ENCODE results near the gene LMAN2L. TPM values are rescaled to one million over a fixed set of nuclear protein-coding genes. Genes with fewer than 3 reads are reported as not detected.

LMAN2L gene
- total RNA-seq, 1 donor from 2014 or later: 14.8 TPM

DNA sequence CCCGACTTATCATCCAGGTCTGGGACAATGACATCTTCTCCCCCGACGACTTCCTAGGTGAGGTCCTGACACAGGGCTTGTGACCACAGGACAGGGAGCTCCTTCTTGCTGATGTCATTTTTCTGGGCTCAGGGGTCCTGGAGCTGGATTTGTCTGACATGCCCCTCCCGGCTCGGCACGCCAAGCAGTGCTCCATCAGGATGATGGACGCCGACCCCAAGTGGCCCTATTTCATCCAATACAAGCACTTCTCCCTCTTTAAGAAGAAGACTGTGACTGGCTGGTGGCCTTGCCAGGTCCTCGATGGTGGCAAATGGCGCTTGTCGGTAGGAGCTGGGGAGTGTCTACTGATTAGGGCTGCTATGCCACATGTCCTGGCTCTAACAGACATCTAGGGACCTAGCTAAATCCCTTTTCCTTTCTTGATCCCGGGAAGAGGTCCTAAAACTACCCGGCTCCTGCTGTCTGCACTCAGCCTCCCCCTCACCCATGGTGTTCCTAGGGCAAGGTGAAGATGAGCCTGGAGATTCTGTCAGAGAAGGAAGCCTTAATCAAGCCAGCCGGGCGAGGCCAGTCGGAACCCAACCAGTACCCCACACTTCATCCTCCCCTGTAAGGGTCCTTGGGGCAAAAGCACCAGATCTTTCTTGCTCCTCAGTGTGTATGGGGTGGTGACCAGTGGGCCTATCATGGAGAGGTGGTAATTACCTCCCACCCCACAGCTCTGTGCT, 36.7 kb downstream of the LMAN2L start:
- DNase-seq (ENCODE audit: low read depth in 2 of 2): no peak

DNA sequence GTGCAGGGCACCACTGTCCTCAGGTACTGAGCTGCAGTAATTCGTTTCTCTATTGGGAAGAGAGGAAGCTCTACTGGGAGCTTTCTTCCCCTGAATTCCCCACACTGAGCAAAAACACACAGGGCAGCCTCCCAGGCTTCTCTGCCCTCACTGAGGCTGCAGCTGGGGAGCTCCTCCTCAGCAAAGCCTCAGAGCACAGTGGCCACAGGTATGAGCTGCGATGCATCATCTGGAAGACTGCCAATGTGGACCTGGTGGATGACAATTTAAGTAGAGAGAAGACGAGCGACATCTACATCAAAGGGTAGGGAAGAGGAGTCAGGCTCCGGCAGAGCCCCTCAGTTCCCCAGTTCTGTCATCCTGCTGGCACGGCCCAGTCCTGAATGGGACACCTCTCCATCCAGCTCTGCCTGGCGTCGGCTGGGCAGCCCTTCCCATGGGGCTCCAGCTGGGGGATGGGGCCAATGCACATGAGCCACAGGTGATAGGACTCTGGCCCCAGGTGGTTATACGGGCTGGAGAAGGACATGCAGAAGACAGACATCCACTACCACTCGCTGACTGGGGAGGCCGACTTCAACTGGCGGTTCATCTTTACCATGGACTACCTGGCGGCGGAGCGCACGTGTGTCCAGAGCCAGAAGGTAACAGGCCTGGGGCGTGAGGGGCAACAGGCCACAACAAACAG, 37.6 kb downstream of the LMAN2L start:
- no peak for DNase-seq (ENCODE audit: low read depth in 2 of 2)

DNA sequence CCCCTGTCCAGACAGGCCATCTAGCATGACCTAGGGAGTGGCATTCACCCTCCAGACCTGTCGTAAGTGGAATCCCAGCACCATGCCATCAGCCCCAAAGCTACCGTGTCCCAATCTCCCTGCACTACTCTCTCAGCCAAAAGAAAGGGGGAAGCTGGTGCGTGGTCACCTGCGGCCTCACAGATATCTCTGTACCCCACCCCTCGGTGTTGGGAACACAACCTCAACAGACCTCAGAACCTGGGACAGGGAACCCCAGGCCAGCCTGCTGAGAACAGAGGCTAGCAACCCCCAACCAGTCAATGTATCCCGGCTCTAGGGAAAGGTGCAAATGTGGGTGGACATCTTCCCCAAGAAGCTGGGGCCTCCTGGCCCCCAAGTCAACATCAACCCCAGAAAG, 38.2 kb downstream of the LMAN2L start:
- DNase-seq (ENCODE audit: low read depth in 2 of 2): no peak

DNA sequence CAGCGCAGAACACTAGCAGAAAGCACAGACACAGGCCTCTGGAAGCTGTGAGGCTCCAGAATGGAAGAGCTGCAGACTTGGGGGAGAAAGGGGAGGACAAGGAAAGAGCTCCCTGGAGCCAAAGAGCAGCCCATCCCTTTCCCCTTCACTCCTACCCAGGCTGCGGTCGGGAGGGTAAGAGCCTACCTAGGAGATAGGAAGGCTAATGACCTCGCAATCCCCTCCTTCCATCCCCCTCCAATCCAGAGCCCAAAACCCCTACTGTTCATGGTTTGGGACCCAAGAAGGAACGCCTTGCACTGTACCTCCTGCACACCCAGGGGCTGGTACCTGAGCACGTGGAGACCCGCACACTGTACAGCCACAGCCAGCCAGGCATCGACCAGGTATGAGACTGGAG, 39.8 kb downstream of the LMAN2L start:
- no peak for DNase-seq (ENCODE audit: low read depth in 2 of 2)

DNA sequence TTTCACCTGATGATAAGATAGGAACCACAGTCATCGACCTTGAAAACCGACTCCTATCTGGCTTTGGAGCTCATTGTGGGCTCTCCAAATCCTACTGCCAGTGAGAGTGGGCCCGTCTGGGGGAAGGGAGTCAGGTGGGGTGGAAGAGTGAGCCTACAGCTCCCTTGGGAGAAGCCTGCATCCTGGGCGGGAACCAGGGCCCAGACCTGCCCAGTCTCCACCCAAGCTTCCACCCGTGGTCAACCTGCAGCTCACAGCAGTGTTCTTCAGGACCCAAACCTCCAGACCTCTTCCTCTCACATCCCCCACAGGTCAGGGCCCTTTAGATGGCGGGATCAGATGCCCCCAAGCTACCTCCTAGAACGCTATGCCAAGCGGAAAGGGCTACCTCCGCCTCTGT, 40.2 kb downstream of the LMAN2L start:
- DNase-seq (ENCODE audit: low read depth in 2 of 2): no peak

DNA sequence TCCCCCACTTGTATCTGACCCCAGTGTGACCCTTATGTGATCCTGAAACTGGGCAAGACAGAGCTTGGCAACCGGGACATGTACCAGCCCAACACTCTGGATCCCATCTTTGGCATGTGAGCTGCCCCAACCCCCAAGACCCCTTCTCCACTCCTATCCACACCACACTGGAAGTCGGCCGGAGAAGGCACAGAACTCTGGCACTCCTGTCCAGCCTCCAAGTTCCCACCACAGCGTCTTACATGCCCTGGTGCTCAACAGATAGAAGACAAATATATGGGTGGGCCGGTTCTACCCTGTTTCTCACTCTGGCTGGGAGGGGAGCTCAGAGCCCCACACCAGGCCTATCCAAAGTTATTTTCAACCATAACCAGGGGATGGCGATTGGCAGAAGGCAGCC, 40.8 kb downstream of the LMAN2L start:
- DNase-seq (ENCODE audit: low read depth in 2 of 2): no peak

DNA sequence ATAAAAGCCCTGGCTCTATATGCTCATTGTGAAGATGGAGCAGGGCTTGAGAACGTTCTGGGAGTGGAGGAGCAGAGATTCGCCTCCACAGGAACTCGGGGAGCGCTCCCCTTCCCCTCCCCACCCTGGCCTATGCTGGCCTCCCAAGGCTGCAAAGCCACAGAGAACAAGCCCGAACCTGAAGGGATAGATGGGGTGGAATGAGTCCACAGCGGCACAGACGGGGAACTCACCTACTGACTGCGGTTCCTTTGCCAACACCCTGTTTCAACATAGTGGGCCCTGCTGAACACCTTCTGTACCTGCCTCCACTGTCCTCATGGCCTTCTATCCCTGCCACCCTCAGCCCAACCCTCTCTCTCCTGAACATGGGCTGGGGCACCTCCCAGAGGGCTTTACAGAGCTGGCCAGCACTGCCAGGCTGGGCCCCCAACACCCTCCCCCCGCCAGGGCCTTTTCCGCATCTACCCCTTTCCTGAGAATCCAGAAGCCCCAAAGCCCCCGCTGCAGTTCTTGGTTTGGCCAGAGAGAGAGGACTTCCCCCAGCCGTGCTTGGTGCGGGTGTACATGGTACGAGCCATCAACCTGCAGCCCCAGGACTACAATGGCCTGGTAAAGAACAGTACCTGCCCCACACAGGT, 41.5 kb downstream of the LMAN2L start:
- no peak for DNase-seq (ENCODE audit: low read depth in 2 of 2)

DNA sequence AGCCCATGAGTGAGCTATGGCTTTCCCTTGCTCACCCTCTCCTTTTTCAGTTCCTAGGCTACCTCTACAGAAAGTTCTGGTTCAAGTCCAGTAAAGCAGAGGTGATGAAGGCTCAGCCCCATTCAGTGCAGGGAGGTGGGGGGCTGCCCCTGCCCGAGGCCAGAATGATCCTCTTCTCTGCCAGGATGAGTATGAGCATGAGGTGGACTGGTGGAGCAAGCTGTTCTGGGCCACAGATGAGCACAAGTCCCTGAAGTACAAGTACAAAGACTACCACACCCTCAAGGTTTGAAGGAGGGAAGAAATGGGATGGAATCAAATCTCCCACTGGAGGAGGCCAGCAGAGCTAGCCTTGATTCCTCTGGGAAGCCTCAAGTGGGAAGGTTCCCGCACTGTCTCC, 42.4 kb downstream of the LMAN2L start:
- DNase-seq (ENCODE audit: low read depth in 2 of 2): no peak

DNA sequence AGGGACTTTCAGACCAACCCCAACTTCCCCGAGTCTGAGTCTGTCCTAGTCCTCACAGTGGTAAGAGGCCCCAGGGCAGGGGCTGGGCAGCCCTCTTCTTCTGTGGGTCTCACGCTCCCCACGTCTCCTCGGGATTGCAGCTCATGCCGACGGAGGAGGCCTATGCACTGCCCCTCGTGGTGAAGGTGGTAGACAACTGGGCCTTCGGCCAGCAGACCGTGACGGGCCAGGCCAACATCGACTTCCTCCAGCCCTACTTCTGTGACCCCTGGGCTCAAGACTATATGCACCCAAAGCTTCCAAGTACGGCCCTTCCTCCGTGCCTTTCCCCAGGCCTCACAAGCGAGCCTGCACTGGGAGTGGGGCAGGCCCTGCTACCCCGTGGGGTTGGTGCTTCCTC, 44.3 kb downstream of the LMAN2L start:
- no peak for DNase-seq (ENCODE audit: low read depth in 2 of 2)

DNA sequence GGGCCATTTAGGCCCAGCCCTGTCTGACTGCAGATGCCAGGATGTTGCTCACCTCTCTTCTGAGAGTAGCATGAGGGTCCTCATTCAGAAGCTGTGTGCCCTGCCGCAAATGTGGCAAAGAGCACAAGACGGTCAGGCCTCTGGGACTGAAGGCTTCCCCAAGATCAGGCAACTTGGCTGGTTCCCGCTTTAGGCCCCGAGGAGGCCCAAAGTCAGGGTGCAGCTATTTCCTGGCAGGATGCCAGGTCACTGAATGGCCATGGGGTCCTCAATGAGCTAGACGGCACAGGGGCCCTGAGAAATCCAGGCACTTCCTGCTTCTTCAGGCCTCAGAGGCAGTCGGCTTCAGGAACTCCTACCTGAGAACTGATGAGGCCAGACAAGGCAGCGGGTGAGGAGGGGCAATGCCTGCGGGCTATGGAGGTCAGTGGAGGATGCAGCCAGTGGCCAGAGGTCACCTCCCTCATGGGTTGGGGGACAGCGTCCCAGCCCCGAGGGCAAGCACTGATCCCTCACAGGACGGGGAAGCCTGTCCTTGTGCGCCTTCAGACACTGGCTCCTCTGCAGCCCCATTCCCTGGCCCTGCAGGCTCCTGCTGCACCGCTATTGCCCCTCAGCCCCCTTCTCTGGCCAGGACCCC, 44.9 kb downstream of the LMAN2L start:
- no peak for DNase-seq (ENCODE audit: low read depth in 2 of 2)

DNA sequence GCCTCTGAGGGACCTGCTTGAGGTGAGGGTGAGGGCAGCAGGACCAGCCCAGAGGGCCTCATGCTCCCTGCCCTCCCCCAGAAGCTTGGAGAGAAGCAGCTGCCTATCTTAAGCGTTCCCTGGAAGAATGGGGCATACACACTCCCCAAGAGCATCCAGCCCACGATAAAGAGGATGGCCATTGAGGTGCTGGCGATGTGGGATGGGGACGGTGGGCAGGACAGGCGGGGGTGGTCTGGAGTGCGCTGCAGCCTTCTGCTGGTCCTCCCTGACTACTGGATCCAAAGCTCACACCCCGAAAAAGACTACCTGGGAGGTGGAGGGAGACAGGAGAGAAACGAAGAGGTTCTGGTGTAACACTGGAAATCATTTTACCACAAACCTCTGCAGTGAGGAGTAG, 45.6 kb downstream of the LMAN2L start:
- no peak for DNase-seq (ENCODE audit: low read depth in 2 of 2)

DNA sequence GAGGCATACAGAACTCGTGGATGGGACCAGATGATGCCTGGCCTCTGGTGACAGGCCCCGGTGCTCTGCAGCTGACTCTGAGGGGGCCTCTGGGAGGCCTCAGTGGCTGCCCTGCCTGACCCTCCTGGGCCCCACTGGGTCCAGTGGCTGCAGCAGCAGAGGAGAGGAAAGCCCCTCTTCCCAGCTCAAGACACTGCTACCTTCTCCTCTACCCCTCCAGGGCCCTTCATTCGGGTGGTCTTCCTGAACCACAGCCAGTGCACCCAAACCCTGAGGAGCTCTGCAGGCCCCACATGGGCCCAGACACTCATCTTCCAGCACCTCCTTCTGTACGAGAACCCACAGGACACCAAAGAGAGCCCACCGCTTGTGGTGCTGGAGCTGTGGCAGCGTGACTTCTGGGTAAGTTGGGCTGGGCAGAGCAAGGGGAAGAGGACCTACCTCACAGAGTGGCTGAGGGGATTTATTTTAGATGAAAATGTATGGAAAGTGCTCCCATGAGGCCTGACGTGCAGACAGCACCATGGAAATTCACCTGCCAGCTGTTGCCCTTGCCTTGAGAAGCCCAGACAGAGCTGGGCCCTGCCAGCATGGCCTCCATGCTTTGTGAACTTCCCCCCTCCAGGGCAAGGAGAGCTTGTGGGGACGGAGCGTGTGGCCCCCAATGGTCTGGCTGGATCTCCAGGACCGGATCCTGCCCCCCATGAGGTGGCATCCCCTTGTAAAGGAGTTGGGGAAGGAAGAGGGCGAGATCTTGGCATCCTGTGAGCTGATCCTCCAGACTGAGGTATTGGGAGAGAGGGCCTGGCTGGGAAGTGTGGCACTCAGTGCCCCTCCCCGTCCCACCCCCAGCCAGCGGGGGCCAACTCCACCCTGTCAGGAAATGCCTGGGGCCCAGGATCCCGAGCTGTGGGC, 46.3 kb downstream of the LMAN2L start:
- no peak for DNase-seq (ENCODE audit: low read depth in 2 of 2)

DNA sequence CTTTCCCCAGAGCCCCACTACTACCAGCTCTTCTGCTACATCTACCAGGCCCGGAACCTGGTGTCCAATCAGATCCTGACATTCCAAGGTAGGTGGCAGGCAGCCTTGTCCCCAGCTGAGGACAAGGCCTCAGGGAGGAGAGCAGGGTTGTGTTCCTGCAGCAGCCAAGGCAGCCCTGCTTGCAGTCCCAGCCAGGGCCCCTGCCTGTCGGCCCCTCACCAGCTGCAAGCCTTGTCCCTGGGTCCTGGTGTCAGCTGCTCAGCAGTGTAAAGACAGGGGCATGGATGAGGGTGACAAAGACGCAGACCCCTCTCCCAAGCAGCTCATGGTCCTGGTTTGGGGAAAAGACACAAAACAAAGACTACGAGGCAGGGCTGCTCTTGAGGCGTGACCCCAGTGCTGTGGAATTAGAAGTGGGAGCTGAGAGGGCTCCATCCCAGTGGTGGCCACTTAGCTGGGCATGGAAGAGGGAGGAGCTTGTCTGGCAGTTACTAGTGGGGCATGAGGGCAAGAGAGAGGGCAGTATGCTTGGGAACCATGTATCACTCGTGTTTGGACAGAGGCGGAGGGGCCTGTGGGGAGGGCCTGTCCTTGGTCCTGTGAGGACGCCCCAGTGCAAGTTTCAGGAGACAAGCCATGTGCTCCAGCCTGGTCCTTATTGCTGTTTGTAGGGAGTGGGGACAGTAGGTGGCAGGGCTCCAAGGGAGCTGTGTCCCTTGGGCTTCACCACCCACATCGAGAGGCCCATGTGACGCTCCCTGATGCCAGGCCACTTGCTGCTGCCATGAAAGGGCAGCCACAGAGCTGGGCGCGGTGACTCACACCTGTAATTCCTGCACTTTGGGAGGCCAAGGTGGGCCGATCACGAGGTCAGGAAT, 47.5 kb downstream of the LMAN2L start:
- no peak for DNase-seq (ENCODE audit: low read depth in 2 of 2)

DNA sequence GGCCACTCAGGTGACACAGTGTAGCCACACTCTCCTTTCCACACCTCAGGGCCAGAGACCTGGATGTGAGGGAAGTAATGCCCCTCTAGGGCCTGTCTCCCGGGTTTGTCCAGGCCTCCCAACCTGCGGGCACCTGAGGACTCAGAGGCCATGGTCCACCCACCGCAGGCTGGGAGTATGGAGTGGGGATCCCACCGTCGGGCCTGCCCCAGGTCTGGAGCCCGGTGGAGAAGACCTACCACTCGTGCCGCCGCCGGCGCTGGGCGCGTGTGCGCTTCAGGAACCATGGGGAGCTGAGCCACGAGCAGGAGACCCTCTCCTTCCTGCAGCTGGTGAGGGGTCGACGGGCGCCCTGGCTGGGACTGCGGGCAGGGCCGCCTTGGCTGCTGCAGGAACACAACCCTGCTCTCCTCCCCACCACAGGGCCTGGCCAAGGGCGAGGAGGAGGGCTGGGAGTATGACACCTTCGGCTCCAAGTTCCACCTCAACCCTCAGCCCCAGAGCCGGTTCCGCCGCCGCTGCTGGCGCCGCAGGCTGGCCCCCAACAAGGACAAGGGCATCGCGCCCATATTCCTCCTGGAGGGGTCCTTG, 48.7 kb downstream of the LMAN2L start:
- DNase-seq (ENCODE audit: low read depth in 2 of 2): no peak

DNA sequence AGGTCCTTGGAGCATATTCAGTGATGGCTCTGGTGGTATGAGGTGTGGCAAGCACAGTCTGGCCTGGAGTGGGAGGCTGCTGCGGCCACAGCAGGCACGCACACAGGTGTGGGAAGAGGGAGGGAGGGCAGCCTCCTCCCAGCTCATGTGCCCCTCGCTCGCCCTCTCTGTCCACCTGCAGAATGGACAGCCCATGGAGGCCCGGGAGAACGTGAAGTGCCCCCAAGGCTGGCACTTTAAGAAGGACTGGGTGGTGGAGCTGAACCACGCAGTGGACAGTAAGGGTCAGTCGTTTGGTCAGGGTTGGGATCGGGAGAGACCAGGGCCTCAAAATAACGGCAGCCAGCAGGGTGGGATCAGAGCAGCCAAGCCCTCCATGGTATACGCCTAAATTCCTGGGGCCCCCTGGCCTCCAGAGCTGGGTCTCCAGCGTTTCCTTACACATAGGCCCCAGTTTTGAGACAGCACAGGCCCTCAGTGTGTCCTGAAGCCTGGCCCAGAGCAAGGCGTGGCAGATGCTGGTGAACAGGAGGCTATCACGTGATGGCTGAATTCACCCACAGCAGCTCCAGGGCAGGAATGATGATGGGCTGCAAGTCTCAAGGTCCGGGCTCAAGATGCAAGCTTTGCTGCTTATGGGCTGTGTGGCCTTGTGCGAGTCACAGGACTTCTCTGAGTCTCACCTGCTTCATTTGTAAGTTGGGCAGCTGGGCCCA, 49.4 kb downstream of the LMAN2L start:
- DNase-seq (ENCODE audit: low read depth in 2 of 2): no peak

DNA sequence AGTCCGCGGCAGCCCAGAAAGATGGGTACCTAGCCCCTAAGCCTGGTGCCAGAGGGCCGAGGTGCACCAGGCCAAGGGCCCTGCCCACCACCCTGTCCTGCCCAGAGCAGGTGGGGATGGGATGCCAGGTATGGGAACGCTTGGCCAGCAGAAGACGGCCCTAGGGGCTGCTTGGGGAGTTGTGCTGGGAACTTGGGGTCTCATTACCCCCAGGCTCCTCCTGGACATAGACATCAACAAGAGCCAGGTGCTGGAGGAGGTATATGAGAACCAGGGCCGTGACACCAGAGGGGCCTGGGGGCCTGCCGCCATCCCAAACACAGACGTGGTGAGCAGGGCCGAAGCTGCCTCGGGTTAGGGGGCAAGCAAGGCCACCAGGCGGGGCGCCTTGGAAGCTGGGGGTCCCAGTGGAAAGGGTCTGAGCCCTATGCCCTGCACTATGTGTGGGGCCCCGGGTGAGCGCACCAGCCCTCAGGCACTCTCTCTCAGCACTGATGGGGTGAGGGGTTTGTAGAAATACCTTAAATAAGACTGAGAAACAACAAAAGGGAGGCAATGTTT, 50.4 kb downstream of the LMAN2L start:
- DNase-seq (ENCODE audit: low read depth in 2 of 2): no peak

DNA sequence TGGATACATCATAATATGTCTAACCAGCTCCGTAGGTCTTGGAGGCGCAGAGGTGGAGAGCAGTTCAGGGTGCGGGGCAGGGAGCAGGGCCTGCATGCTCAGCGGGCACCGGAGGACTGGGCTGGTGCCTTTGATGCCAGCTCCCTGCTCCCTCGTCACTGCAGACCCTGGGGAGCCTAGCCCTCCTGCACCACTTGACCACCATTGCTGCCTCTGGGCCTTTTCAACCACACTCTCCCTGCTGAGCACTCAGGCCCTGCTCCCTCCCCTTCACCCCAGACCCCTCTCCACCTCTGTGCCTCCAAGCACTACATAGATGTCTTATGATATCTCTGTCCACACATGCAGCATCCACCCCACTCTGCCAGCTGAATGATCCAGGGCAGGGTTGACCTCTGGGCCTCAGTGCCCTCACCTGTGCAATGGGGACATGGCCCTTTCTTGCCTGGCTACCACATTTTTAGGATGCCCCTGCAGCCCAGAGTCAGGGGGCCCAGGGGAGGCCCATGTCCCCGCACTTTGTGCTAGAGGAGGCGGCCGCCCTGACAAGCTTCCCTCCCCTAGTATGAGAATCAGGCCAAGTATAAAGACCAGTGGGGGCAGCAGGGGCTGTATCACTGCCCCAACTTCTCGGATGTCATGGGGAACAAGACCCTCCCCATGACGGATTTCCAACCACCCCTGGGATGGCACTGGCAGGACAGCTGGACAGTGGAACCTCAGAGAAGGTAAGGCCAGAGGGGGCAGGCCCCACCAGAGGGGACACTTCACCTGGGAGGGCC, 51.0 kb downstream of the LMAN2L start:
- DNase-seq (ENCODE audit: low read depth in 2 of 2): no peak

Data from dermis microvascular lymphatic vessel endothelial cell (primary cell).